ENCODE results near the gene ITGA6.
A peak's percentile ranks its signal among the peaks of the same experiment; 100 is the strongest.

ITGA6 gene

DNA sequence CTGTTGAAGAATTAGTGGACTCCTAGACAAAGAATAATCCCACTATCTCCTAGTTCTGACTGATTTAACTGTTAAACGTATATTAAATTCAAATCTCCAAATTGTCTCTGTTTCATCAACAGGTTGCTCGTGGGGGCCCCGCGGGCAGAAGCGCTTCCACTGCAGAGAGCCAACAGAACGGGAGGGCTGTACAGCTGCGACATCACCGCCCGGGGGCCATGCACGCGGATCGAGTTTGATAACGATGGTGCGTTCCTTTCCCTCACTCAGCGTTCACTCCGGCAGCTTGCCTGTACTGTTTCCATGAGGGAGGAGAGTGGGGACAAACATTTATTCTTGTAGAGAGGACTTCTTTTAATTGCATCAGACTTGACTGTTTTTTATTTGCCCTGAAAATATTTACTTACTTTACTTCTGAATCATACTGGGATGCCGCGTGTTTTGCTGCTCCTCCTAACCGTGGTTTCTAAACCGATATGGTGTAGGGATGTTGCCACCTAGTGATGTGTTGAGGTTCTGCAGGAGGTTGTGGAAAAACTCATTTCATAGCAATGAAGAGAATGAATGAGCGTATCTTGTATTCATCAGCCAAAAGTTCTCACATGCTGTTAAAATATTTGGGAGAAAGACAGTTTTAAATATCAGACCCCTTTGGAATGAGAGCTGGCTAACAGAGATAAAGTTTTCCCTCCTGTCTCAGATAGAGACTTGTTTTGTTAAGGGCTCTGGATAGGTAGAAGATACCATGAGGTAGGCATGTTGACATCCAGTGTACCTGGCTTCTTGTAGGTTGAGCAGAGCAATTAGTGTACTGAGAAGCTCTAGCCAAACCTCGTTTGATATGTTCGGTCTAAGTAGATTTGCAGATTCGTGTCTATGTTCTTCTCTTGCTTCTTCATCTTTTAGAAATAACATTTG is 38.3 kb downstream of the ITGA6 start:
- peak; percentile 57 to 59 for DNase-seq (ENCODE audit: low read depth in 2 of 2)

DNA sequence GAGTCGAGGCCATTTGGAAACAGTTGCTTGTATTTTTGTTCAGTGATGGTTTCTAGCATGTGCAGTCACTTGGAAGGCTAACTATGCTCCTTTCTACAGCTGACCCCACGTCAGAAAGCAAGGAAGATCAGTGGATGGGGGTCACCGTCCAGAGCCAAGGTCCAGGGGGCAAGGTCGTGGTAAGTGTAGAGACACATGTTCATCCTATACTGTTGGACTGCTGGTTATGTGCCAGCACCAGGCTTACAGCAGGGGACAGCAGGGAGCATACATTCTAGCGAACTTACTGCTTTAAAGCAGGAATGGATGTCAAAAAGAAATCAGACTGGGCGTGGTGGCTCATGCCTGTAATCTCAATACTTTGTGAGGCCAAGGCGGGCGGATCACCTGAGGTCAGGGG is 40.0 kb downstream of the ITGA6 start:
- no peak for DNase-seq (ENCODE audit: low read depth in 2 of 2)

DNA sequence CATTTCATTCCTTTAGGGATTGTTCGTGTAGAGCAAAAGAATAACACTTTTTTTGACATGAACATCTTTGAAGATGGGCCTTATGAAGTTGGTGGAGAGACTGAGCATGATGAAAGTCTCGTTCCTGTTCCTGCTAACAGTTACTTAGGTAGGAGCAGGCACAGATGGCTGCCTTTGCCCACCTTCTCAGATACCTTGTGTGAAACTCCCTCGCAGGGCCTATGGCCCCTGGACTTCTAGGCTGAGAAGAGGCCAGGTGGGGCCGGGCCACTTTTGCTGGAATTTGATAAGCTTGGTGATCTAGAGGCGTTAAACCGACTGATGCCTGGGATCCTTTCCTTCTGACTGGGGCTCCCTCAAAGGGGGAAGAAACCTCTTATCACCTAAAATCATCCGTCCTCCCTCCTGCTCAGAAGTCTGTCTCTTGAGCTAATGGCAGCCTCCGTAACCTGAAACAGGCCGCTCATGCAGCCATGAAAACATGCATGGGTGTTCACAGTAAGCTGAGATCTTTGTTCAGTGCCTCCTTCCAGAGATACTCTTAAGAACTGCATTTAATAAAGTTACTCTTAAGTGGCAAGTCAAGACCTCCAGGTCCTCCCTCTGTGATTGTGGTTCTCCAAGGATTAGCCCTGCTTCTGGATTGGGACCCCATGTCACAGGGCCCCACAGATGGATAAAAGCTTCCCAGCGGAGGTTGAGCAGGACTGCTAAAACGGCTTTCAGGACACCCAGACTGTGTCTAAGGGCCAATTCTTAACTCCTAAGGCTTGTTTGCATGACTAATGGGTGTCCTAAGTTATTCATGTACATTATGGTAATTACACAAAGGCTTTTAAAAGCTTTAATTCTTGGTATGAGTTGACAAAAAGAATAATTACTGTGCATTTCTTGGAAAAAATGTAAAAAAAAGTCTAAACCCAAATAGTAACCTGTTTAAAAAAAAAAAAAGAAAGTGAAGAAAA is 43.9 kb downstream of the ITGA6 start:
- DNase-seq (ENCODE audit: low read depth in 2 of 2), result no peak

DNA sequence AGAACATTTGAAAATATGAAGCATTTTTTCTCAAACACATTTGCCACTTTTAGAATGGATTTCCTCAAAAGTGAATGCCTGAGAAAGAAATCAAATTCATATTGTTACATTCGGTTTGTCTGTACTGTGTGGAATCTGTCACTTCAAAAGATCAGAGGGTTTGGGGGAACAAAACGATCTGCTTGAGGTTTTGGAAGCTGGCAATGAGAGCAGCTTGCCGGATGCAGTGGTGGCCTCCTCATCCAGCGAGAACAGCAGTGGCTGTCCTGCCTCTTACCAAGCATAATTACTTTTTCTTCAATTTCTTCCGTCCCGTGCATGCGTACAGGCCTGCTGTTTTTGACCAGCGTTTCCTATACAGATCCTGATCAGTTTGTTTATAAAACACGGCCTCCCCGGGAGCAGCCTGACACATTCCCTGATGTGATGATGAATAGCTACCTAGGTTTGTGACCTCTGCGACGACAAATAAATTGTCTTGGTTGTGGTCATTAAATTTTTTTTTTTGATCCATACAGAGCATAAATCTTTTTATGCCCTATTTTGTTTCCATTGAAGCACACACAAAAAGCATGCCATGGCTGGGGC is 45.2 kb downstream of the ITGA6 start:
- no peak for DNase-seq (ENCODE audit: low read depth in 2 of 2)

DNA sequence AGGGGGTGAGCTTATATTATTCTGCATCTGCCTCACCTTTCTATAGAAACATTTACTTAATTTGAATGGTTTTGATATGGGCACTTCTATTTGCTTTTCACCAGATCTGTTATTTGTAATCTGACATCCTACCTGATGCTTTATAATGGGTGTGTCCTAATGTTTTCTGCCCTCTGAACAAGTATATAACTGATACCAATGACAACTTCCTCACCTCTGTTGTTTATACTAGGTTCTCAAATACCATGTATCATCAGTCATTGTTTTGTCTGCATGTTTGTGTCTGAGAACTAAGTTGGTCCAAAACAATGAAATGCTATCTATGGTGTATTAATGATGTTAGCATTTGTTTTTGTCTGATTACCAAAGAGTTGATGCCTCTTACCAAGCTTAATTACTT is 45.8 kb downstream of the ITGA6 start:
- DNase-seq (ENCODE audit: low read depth in 2 of 2), result no peak

DNA sequence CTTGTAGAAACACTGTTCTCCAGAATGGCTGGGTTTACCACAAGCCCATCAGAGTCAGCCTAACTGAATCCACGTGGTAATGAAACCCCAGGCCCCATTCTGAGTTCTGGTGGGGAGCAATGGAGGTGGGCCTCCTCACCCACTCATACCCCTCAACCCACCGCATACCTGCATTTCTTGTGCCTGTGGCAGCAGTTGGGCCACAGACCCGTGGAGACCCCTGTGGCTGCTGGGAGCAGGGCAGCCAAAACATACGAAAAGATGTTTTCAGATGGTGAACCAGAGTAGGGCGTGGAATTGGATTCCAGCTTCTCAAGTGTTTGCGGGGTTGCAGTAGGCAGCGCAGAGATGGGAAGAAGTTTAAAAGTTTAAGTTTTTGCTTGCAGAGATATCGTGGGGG is 51.0 kb downstream of the ITGA6 start:
- DNase-seq (ENCODE audit: low read depth in 2 of 2), result no peak

DNA sequence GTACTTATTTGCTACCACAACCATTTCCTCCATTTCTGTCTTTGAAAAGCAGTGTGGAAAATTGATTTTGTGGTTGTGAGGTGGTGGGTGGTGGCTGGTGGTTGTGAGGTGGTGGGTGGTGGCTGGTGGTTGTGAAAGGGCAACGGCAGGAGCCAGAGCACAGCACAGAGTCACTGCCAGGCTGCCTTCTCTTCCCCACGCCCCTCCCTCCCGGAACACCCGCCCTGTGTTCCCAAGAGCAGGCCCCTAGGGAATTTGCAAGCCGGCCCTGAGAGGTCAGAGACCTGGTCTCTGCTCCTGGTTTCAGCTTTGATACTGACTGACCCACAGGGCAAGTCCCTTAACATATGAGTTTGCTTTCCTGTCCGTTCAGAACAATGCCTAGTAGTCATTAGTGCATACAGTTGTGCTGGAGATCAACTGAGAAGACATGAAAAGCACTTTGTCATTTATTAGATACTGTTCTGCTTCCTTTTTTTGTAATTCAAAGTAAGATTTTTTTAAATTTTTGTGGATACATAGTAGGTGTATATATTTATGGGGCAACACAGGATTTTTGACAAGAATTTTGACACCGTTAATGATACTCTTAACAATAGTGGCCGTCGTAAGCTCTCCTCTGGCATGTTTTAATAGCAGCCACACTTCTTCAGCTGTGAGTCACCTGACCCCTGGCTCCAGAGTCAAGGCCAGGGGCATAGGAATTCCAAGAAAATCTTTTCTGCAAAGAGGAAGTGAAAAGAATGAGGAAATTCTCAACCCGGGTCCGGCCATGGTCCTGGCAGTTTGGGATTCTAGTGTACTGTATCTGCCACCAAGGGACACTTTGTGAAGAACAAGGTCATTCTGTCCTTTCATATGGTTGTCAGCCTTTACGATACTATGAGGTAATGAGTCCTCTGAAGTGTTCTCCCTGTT is 53.2 kb downstream of the ITGA6 start:
- DNase-seq (ENCODE audit: low read depth in 2 of 2), result no peak

DNA sequence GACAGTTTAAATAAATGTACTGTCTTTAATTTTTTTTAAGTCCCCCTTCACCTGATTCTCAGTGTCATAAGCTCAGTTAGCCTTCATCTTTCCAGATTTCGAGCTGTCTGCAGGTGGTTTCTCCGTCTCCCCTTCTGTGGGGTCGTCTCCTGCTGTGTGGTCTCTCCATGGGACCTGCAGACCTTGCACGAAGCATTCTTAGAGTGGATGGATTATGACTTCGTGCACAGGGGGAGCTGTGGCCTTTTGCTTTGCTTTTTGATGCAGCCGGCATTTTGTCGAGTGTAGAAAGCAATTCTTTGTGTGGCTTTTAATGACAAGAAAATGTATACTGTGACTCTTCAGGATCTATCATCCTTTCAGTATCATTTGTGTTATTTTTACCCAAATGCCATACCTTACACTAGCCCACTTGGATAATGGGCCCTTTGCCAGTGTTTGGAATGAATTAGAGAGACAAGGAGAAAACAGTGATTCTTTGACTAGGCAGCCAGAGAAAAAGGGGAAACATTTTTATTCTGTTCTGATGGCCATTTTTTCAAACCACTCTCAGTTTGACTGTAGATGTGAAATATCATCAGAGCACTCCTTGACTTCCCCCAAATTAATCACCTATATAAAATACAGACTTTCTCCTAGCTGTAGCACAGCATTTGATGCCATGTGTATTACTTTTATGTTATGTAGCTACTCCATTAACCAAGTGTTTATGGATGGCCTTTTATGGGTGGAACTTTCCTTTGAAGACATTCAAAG is 54.3 kb downstream of the ITGA6 start:
- DNase-seq (ENCODE audit: low read depth in 2 of 2), result no peak

DNA sequence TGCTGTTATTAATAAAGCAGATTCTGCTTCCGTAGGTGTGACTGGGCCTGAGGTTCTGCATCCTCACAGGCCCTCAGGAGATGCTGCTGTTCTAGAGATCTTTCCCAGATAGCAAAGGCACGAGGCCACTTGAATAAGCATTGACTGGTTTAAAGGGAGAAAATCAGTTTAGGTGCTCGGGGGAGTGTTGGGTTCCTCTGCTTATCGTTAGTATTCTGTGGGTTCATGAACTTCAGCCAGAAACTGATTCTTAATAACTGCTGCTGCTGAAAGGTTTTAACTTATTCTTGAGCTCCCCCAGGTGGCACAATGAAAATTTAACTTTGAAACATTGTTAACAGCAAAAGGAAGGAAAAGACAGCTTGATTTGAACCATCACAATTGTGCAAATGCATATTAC is 56.9 kb downstream of the ITGA6 start:
- no peak for DNase-seq (ENCODE audit: low read depth in 2 of 2)

DNA sequence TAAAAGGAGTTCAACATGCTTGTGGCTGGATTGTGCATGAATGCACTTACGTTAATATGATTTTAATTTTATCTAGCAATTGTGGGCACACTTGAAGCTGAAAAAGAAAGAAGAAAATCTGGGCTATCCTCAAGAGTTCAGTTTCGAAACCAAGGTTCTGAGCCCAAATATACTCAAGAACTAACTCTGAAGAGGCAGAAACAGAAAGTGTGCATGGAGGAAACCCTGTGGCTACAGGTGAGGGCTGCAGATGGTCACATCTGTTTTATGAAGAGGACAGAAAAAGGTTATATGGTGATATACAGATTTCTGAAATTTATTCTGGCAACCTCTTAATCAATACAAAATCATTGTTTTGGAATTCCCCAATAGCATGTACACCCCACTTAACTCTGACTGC is 57.3 kb downstream of the ITGA6 start:
- no peak for DNase-seq (ENCODE audit: low read depth in 2 of 2)

DNA sequence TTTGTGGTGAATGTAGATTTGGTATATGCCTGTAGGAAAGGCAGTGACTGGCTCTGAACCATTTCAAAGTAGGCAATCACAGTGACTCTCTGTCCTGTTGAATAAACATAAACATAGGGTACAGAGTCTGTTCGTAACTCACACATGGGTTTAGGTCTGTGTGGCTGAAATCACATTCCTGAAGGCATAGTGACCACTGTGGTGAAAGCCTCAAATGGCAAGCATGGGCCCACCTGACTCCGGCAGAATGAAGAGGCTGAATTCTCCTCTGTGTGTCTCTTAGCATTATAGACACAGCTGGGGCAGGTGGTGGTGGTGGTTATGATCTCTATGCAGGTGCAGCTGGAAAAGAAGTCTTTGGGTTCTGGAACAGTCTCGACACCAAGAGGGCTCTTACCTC is 61.2 kb downstream of the ITGA6 start:
- no peak for DNase-seq (ENCODE audit: low read depth in 2 of 2)

DNA sequence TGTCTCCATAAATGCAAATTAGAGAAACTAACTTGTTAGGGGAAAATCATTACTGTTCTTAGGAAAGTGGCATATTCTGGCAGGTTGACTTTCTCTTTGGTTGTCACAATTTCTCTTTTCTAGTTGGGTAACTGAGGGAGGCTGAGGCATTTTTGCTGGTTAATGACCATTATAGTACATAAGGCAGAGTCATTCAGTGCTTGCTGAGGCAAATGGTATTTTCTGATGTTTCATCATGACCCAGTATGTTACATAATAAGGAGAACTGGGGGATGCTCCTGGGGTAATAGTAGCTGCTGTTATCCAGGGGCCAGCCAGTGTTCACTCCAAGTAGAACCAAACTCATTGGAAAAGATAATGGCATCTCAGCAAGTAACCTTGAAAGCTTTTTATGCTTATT is 62.3 kb downstream of the ITGA6 start:
- no peak for DNase-seq (ENCODE audit: low read depth in 2 of 2)

DNA sequence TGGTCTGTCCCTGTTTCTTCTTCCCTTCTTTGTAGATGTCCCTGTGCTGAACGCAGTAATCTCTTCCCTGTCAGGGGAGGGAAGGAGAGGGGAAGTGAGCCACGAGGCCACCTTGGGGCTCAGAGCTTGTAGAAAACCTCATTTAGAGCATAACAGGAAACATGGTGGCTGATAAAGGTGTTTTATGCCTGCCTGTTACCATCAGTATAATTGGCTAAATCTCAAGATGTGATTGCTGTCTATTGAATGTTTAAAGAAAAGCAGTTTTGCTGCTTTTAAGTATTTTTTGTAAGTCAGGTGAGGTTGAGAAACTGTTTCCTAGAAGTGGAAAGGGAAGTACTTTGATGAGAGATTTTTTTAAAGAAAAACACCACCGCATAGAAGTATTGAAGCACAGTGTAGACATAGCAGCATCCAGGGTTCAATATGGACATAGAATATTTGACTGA is 68.8 kb downstream of the ITGA6 start:
- DNase-seq (ENCODE audit: low read depth in 2 of 2), result no peak

DNA sequence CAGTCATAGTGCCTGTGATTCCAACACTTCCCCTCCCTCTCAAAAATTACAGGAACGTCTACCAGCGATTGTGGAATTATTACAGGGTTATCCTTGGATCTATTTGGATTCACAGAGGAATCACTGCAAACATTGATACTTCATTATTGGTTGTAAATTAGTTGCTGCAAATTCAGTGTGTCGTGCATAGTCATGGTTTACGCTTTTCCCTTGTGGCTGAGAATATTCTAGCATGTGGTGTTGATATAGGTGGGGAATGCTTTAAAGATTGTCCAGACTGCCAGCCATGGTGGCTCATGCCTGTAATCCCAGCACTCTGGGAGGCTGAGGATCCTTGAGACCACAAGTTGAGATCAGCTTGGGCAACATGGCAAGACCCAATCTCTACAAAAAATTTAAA is 79.8 kb downstream of the ITGA6 start:
- DNase-seq (ENCODE audit: low read depth in 2 of 2), result no peak

DNA sequence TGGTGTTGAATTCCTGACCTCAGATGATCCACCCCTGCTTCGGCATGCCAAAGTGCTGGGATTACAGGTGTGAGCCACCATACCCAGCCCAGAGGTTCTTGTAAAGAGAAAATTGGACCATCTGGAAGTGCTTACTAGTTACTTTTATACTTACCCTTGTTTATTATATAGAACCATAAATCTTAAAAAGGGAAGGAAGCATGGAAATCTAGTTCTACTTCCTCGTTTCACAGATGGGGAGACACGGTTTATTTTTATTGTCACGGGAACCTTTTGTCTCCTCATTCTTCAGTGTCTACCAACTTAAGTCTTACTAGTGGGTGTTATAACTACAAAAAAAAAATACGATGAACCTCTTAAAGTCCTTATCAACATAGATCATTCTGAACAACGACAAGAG is 82.7 kb downstream of the ITGA6 start:
- DNase-seq (ENCODE audit: low read depth in 2 of 2), result no peak

DNA sequence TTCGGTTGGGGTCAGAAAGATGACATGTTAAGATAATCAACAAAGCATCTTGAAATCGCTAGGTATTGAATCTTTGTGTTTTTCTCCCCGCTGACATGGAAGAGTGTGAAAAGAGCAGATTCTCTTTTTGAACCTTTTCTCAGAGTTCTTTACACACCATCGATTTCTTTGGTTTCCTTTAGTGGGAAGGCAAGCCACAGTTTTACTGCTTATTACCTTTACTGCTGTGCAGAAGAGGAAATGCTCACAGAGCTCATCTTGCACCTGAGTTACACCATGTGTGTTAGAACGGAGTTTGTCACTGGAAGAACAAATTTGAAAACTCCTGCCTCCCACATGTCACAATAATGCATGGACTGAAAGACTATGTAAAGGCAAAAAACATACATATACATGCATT is 83.2 kb downstream of the ITGA6 start:
- no peak for DNase-seq (ENCODE audit: low read depth in 2 of 2)

DNA sequence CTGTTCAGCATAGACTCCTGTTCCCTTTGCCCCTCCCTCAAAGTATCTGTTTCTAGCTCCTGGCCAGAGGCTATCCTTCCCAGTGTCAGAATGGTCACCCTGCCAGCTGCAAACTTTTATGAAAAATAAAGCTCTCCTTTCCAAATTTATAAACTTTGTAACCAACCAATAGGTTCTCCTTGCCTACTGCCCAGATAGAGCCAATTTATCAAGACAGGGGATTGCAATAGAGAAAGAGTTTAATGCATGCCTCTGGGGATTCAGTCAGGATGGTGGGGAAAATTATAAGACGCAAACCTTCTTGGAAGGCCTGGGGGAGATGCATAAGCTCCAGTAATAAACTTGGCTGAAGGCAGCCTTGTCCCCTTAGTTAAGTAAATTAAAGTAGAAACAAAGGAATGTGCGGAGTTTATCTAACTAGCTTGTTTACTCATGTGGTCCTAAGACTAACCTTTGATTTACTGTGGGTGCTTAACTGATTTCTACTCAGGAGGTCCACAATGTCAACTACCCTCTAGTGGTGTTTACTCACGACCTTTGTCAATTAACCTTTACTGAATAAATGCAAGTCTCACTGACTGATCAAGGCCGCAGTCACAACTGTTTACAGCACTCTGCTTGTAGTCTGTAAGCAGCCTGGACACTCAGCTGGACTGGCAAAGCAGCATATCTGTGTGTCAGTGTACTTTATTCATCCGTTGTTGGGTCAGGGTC is 85.6 kb downstream of the ITGA6 start:
- DNase-seq (ENCODE audit: low read depth in 2 of 2), result no peak

DNA sequence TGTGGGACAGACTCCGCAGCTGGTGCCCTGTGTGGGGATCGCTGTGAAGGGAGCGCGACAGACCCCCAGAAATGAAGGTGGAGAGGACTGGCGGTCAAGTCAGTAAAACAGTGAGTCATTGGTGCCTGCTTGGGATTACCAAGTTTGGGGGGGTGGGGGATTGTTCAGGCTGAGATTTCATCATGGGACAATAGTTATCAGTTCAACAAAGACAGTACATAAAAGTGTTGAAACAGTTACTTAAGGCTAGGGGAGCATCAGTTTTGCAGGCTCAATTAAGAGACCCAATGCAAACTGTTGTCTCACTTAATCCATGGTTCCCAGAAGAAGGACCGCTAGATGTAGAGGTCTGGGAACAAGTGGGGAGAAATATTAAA is 86.1 kb downstream of the ITGA6 start:
- no peak for DNase-seq (ENCODE audit: low read depth in 2 of 2)

DNA sequence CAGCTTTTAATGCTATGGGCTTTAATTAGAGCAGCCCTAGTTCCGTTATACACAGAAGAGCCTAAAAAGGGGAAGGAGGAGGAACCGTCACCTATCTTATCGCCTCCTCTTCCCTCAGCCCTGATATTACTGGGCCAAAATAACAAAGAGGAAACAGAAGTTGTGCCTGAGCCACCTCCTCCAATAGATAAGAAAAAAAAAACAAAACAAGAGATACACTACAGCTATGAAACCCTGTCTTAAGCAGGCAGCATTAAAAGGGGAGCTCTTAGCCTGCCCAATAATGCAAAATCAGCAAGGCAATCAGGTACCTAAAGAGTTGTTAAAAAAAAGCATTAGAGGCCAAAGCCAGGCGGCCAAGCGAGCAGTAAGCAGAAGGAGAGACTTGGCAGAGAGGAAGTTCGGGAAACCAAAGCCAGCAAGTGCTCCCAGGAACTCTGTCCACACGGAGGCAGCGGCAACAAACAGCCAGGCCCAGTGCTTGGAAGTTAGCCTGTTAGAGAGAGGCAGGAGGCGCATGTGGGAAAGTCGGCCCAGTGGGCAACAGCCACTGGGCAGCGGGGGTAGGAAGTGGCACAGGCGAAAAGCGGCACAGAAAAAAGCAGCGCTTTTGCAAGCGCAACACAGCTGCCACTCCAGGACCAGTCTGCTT is 86.7 kb downstream of the ITGA6 start:
- DNase-seq (ENCODE audit: low read depth in 2 of 2), result no peak

Data from activated CD4-positive, alpha-beta T cell treated with anti-CD3 and anti-CD28 coated beads for 24 hours (primary cell).